Measurements from ENCODE around the gene MALRD1. TPM values are rescaled to one million over a fixed set of nuclear protein-coding genes. Genes with fewer than 3 reads are reported as not detected.

The MALRD1 gene
- total RNA-seq, 2 experiments from 2014 or later: 0.29 to 0.41 TPM

- Mint-ChIP-seq H3K4me1 (ENCODE audit: low read depth) (no peaks in the 10 kb centered on the region), H3K36me3 (ENCODE audit: low read depth) (no peaks in the 10 kb centered on the region), H3K9me3 (peaks cover 5% of the 10 kb centered on the region), H3K27ac (no peak overlapping the region), H3K27me3 (no peaks in the 10 kb centered on the region), H3K4me3 (no peak overlapping the region)
- ATAC-seq: no peak
- CTCF ChIA-PET: no interaction called here
- intact Hi-C loops (cut with micrococcal nuclease): no loop called here
- no peak for DNase-seq
- no peak for TF ChIP-seq CTCF (IDR thresholded peaks at IDR 0.05)
- POLR2A ChIA-PET: no interaction called here
These were observed 679.8 kb downstream of the MALRD1 start for GRCh38 chr10:19728376-19728775.

DNA sequence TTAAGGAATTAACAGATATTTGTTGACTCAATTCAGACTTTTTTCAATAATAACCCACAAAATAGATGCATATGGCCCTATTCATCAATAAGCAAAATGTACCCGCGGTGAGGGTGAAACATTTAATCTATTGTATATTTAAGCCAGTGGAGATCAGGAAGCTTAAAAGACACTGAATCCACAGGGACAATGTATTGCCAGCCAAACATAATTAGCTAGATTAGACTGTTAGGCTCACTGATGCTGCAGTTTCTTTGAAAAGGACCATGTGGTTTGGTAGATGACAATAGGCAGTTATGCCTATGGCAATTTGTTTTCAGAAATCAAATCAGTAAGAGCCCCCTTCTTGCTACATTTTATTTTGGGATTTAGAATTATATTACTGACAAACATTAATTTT, 680.4 kb downstream of the MALRD1 start:
- TF ChIP-seq CTCF (IDR thresholded peaks at IDR 0.05): no peak
- ChIA-PET POLR2A (no interaction called here), CTCF (no interaction called here)
- Mint-ChIP-seq H3K36me3 (ENCODE audit: low read depth) (no peaks in the 10 kb centered on the region), H3K27me3 (no peaks in the 10 kb centered on the region), H3K4me3 (no peak overlapping the region), H3K4me1 (ENCODE audit: low read depth) (no peaks in the 10 kb centered on the region), H3K9me3 (peaks cover 5% of the 10 kb centered on the region), H3K27ac (no peak overlapping the region)
- intact Hi-C loops (cut with micrococcal nuclease): no loop called here
- DNase-seq (no peak), ATAC-seq (no peak)

DNA sequence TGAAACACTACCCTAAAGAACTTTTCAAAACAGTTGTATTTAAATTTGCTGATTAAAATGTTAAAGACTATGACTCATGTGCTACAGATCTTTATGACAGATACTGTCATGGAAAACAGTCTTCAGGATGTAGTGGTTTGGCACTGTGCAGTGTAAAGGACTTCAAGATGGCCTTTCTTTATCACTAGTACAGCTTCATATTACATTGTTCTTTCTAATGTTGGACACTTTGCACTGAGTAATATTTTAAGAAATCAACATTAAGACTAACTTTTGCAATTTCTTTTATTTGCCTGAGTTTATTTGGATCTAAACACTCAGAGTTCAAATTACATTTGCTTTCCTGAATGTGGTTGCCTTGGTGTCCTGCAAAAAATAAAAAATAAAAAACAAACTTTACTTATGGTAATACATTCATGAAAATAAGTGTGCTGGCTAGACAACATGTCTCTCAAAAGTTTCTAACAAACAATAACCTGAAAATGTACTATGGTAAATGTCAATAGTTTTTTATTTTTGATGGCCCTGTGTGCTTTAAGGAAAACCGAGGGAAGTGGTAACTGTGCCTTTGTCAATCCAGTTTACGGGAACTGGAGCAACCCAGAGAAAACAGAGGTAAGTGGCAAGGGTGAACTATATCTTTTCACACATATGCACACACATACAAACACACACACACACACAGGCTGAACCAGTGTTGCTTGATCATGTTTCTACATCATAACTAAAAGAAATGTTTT, 681.7 kb downstream of the MALRD1 start:
- ChIA-PET POLR2A (no interaction called here), CTCF (no interaction called here)
- no peak for DNase-seq
- H3K27ac Mint-ChIP-seq: no peak overlapping the region
- no peak for TF ChIP-seq CTCF (IDR thresholded peaks at IDR 0.05)
- no peak for ATAC-seq
- H3K27me3 Mint-ChIP-seq: no peaks in the 10 kb centered on the region
- no peaks in the 10 kb centered on the region for H3K4me1 Mint-ChIP-seq (ENCODE audit: low read depth)
- H3K4me3 Mint-ChIP-seq: no peak overlapping the region
- H3K9me3 Mint-ChIP-seq: peaks cover 5% of the 10 kb centered on the region
- H3K36me3 Mint-ChIP-seq (ENCODE audit: low read depth): no peaks in the 10 kb centered on the region
- intact Hi-C loops (cut with micrococcal nuclease): no loop called here

DNA sequence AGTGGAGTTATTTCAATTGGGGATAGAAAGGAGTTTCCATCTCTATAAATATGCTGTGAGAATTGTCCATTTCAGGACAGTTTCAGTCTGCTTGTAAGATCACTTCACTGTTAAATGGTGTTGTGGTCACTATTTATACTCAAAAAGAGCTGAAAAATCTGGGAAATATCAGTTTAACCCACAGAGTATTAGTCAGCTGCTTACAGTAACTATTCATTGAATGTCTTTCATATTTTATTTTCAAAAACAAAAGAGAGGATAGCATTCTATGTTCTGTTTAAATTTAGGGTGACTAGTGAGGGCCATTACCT, 682.3 kb downstream of the MALRD1 start:
- POLR2A ChIA-PET: no interaction called here
- intact Hi-C loops (cut with micrococcal nuclease): no loop called here
- no peak overlapping the region for H3K27ac Mint-ChIP-seq
- DNase-seq (no peak), ATAC-seq (no peak)
- CTCF ChIA-PET: no interaction called here
- no peaks in the 10 kb centered on the region for H3K4me1 Mint-ChIP-seq (ENCODE audit: low read depth)
- no peak overlapping the region for H3K4me3 Mint-ChIP-seq
- TF ChIP-seq CTCF (IDR thresholded peaks at IDR 0.05): no peak
- no peaks in the 10 kb centered on the region for H3K27me3 Mint-ChIP-seq
- H3K36me3 Mint-ChIP-seq (ENCODE audit: low read depth): no peaks in the 10 kb centered on the region
- H3K9me3 Mint-ChIP-seq: peaks cover 5% of the 10 kb centered on the region

GRCh38 chr10:19731560-19731959, 683.0 kb downstream of the MALRD1 start:
- DNase-seq (no peak), ATAC-seq (no peak)
- TF ChIP-seq CTCF (IDR thresholded peaks at IDR 0.05): no peak
- intact Hi-C loops (cut with micrococcal nuclease): no loop called here
- POLR2A ChIA-PET: no interaction called here
- H3K4me1 Mint-ChIP-seq (ENCODE audit: low read depth): no peaks in the 10 kb centered on the region
- H3K4me3 Mint-ChIP-seq: no peak overlapping the region
- H3K27ac Mint-ChIP-seq: no peak overlapping the region
- peaks cover 5% of the 10 kb centered on the region for H3K9me3 Mint-ChIP-seq
- H3K27me3 Mint-ChIP-seq: no peaks in the 10 kb centered on the region
- CTCF ChIA-PET: no interaction called here
- no peaks in the 10 kb centered on the region for H3K36me3 Mint-ChIP-seq (ENCODE audit: low read depth)
